GM13976 (cell line): ENCODE results near the gene TALDO1.

Source experiments
- DNase-seq: peaks from one replicate; pipeline ENCODE4 v3.0.0; 2012; ENCODE audit warnings: low spot score
- CTCF ChIP-seq: IDR thresholded peaks from 2 replicates; pipeline ENCODE4 v1.5.1; 2012; ENCODE audit warnings: borderline replicate concordance, mild to moderate bottlenecking; ENCODE audit not compliant: insufficient read depth; ENCODE audit errors: extremely low read depth, missing control alignments, control extremely low read depth
- in situ Hi-C: fragments of 300-500 bp; cut with MboI; formaldehyde crosslinking; loops from one replicate; pipeline ENCODE4 v1.12.0; 2022; ENCODE audit warnings: low sequenced_read_pairs, mixed read lengths, inconsistent platforms; ENCODE audit not compliant: unreplicated experiment

The TALDO1 gene

GRCh38 chr11:774873-775592 is 27.8 kb downstream of the TALDO1 start:
- in situ Hi-C loops = no loop called here
- TF ChIP-seq CTCF = no peak
- DNase-seq = no peak

- TF ChIP-seq CTCF = no peak
- no peak for DNase-seq
- in situ Hi-C loops = no loop called here
Measured at GRCh38 chr11:776263-776560, 28.9 kb downstream of the TALDO1 start.

GRCh38 chr11:776561-777287 is 29.5 kb downstream of the TALDO1 start:
- TF ChIP-seq CTCF = peak; percentile 10
- in situ Hi-C loops = no loop called here
- DNase-seq = peak; percentile 79

GRCh38 chr11:777288-778255 is 30.3 kb downstream of the TALDO1 start, which contains the start of gene GATD1:
Gene GATD1 (minus strand): TSS chr11:777487. CDS start chr11:777462, 25 bp downstream.
- in situ Hi-C loops = no loop called here
- TF ChIP-seq CTCF = no peak
- DNase-seq = peak; percentile 100

GRCh38 chr11:778976-779954 is 32.0 kb downstream of the TALDO1 start:
- no peak for DNase-seq
- TF ChIP-seq CTCF = no peak
- in situ Hi-C loops = no loop called here
